ENCODE measurements around the gene CNTN4. TPM values are rescaled to one million over a fixed set of nuclear protein-coding genes. Genes with fewer than 3 reads are reported as not detected.

Gene CNTN4
- total RNA-seq, 4 donors from 2014 or later = 47.7 to 106 (median 83.3) TPM

DNA sequence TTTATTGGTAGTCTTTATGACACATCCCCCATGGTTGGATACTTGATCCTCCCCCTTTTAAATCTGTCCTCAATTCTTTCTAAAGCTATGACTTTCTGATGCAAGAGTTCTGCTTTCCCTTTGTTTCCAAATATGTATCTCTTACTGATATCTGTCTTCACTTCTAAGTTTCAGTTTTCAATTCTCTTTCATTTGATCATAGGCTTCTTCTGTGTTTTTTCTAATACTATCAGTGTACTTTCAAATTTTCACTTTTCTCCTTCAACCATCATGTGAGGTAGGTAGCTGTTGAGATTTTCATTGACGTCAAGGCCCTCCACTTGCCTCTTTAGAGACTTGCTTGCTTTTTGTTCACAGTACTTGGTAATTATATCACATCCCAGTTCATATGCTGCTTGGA lies 436.5 kb downstream of the CNTN4 start:
- H3K27me3 ChIP-seq = no peaks in the 10 kb centered on the region
- H3K4me3 ChIP-seq = no peak overlapping the region
- TF ChIP-seq, protein P1, sequence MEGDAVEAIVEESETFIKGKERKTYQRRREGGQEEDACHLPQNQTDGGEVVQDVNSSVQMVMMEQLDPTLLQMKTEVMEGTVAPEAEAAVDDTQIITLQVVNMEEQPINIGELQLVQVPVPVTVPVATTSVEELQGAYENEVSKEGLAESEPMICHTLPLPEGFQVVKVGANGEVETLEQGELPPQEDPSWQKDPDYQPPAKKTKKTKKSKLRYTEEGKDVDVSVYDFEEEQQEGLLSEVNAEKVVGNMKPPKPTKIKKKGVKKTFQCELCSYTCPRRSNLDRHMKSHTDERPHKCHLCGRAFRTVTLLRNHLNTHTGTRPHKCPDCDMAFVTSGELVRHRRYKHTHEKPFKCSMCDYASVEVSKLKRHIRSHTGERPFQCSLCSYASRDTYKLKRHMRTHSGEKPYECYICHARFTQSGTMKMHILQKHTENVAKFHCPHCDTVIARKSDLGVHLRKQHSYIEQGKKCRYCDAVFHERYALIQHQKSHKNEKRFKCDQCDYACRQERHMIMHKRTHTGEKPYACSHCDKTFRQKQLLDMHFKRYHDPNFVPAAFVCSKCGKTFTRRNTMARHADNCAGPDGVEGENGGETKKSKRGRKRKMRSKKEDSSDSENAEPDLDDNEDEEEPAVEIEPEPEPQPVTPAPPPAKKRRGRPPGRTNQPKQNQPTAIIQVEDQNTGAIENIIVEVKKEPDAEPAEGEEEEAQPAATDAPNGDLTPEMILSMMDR (IDR thresholded peaks at IDR 0.05) = no peak
- no peak for TF ChIP-seq POLR2A (IDR thresholded peaks at IDR 0.05)
- no peak for TF ChIP-seq EP300 (IDR thresholded peaks at IDR 0.05)
- H3K9me3 ChIP-seq = no peaks in the 10 kb centered on the region
- DNase-seq (ENCODE audit: low spot score in 2 of 2) = no peak
- no peak overlapping the region for H3K27ac ChIP-seq
- no peaks in the 10 kb centered on the region for H3K4me1 ChIP-seq
- no peaks in the 10 kb centered on the region for H3K36me3 ChIP-seq
- 88 to 90% methylated on average over 1 of the region's 1 CpG for WGBS, 2 donors

GRCh38 chr3:2536575-2536974 lies 437.9 kb downstream of the CNTN4 start:
- Histone ChIP-seq H3K4me1 (no peaks in the 10 kb centered on the region), H3K27me3 (no peaks in the 10 kb centered on the region), H3K9me3 (no peaks in the 10 kb centered on the region), H3K4me3 (no peak overlapping the region), H3K36me3 (no peaks in the 10 kb centered on the region), H3K27ac (no peak overlapping the region)
- WGBS, 2 donors = 96 to 98% methylated on average over 2 of the region's 2 CpGs
- TF ChIP-seq, protein P1 (IDR thresholded peaks at IDR 0.05) = no peak
- DNase-seq (ENCODE audit: low spot score in 2 of 2) = no peak

DNA sequence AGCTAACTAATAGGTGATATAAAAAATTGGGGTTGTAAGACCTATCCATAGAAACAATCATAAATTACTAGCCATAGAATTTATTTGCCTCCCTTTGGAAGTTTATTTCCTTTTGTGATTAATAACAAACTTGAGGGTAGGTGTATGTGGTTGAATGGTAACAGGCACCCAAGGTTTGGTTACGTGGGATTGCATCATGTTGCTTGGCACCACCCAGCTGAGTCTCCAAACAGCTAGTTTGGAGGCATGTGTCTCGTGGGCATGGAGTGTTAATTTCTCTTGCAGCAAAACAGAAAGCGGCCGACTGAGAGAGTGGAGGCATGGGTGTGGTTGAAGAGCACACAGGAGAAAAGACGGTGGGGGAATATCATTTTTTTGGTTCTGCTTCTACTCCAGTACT lies 441.4 kb downstream of the CNTN4 start:
- DNase-seq (ENCODE audit: low spot score in 2 of 2) = no peak
- no peaks in the 10 kb centered on the region for H3K27me3 ChIP-seq
- H3K36me3 ChIP-seq = no peaks in the 10 kb centered on the region
- H3K4me1 ChIP-seq = no peaks in the 10 kb centered on the region
- TF ChIP-seq POLR2A (IDR thresholded peaks at IDR 0.05) (no peak), EP300 (IDR thresholded peaks at IDR 0.05) (no peak)
- TF ChIP-seq, protein P1 (IDR thresholded peaks at IDR 0.05) = no peak
- no peak overlapping the region for H3K4me3 ChIP-seq
- no peaks in the 10 kb centered on the region for H3K9me3 ChIP-seq
- 81 to 88% methylated on average over 5 of the region's 5 CpGs for WGBS, 2 donors
- no peak overlapping the region for H3K27ac ChIP-seq

GRCh38 chr3:2543247-2543646 lies 444.6 kb downstream of the CNTN4 start:
- Histone ChIP-seq H3K4me3 (no peak overlapping the region), H3K4me1 (no peaks in the 10 kb centered on the region), H3K36me3 (no peaks in the 10 kb centered on the region), H3K27ac (no peak overlapping the region), H3K9me3 (no peaks in the 10 kb centered on the region), H3K27me3 (no peaks in the 10 kb centered on the region)
- DNase-seq (ENCODE audit: low spot score in 2 of 2) = no peak
- 70 to 75% methylated on average over 3 of the region's 3 CpGs for WGBS, 2 donors
- TF ChIP-seq, protein P1 (IDR thresholded peaks at IDR 0.05) = no peak
- no peak for TF ChIP-seq POLR2A (IDR thresholded peaks at IDR 0.05)

DNA sequence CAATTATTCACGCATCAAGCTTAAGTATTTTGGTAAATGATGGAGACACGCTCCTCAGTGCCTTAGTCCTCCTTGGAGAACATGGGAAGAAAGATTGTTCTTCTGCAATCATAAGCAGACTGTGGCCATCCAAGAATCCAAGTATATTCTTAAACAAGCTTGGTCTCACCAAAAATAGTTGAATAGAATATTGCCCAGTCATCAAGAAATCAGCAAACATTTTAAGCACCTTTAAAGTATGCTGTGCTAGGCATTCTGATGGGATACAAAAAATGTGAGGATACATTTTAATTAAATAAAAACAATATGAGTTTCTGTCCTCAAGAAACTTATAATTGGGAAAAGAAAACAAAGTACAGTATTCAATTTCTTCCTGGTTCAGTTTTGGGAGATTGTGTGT lies 445.5 kb downstream of the CNTN4 start:
- Histone ChIP-seq H3K36me3 (no peaks in the 10 kb centered on the region), H3K4me3 (no peak overlapping the region), H3K27ac (no peak overlapping the region), H3K27me3 (no peaks in the 10 kb centered on the region), H3K4me1 (no peaks in the 10 kb centered on the region), H3K9me3 (no peaks in the 10 kb centered on the region)
- WGBS, 2 donors = 97 to 98% methylated on average over 2 of the region's 2 CpGs
- DNase-seq (ENCODE audit: low spot score in 2 of 2) = no peak
- no peak for TF ChIP-seq POLR2A (IDR thresholded peaks at IDR 0.05)
- TF ChIP-seq EP300 (IDR thresholded peaks at IDR 0.05) = no peak

- Histone ChIP-seq H3K27me3 (no peaks in the 10 kb centered on the region), H3K4me1 (no peaks in the 10 kb centered on the region), H3K27ac (no peak overlapping the region), H3K9me3 (no peaks in the 10 kb centered on the region), H3K36me3 (no peaks in the 10 kb centered on the region), H3K4me3 (no peak overlapping the region)
- TF ChIP-seq POLR2A (IDR thresholded peaks at IDR 0.05) = no peak
- TF ChIP-seq EP300 (IDR thresholded peaks at IDR 0.05) = no peak
- TF ChIP-seq, protein P1 (IDR thresholded peaks at IDR 0.05) = no peak
- 78 to 83% methylated on average over 2 of the region's 2 CpGs for WGBS, 2 donors
- no peak for DNase-seq (ENCODE audit: low spot score in 2 of 2)
Measured at GRCh38 chr3:2544718-2545117, 446.1 kb downstream of the CNTN4 start.

Data from tibial nerve (tissue), 4 donors.